ENCODE data around the gene EFCAB12. TPM values are rescaled to one million over a fixed set of nuclear protein-coding genes. Genes with fewer than 3 reads are reported as not detected.
"Not testable (repeated sequence)": the region's sequence is repeated elsewhere in the genome, so short reads cannot be mapped to it uniquely, and the experiment has no call there.

Gene EFCAB12
- polyA plus RNA-seq, 6 donors from 2014 or later = 0.12 to 0.36 TPM; not detected in 4

- ATAC-seq (ENCODE audit: low read depth in 2 of 2); H3K36me3 Mint-ChIP-seq: not testable (repeated sequence)
Observed at GRCh38 chr3:129413238-129413637, 15.2 kb downstream of the EFCAB12 start.

GRCh38 chr3:129412542-129413198 lies 15.8 kb downstream of the EFCAB12 start:
- Mint-ChIP-seq H3K27ac (peak overlapping the region in 1 of 6 donors; percentile 88), H3K4me1 (peaks cover 0 to 12% (median 9%) of the 10 kb centered on the region in 3 donors), H3K27me3 (peaks cover 0 to 8% (median 5%) of the 10 kb centered on the region in 3 donors), H3K9me3 (no peaks in the 10 kb centered on the region), H3K4me3 (no peak overlapping the region), H3K36me3 (peaks cover 0 to 7% of the 10 kb centered on the region in 2 donors)
- no peak for ATAC-seq (ENCODE audit: low read depth in 2 of 2)
- no peak for DNase-seq

More at GRCh38 chr3:129413238-129413637, 15.2 kb downstream of the EFCAB12 start:
- H3K9me3 Mint-ChIP-seq, H3K4me3 Mint-ChIP-seq, DNase-seq, H3K27me3 Mint-ChIP-seq: not testable (repeated sequence)
- Mint-ChIP-seq H3K27ac (peak overlapping the region in 1 of 6 donors; percentile 88), H3K4me1 (peaks cover 0 to 12% (median 9%) of the 10 kb centered on the region in 3 donors)

GRCh38 chr3:129410971-129411370 lies 17.5 kb downstream of the EFCAB12 start:
- Mint-ChIP-seq H3K36me3 (peaks cover 0 to 7% of the 10 kb centered on the region in 2 donors), H3K4me3 (no peak overlapping the region), H3K4me1 (peaks cover 0 to 12% (median 9%) of the 10 kb centered on the region in 3 donors), H3K9me3 (no peaks in the 10 kb centered on the region), H3K27me3 (peaks cover 0 to 8% (median 5%) of the 10 kb centered on the region in 3 donors), H3K27ac (peak overlapping the region in 2 of 6 donors; percentile 47 to 82)
- DNase-seq (no peak), ATAC-seq (ENCODE audit: low read depth in 2 of 2) (no peak)

- H3K27me3 Mint-ChIP-seq = peaks cover 0 to 8% (median 5%) of the 10 kb centered on the region in 3 donors
- no peaks in the 10 kb centered on the region for H3K9me3 Mint-ChIP-seq
- H3K27ac Mint-ChIP-seq = peak overlapping the region in 1 of 6 donors; percentile 66
- peaks cover 0 to 7% of the 10 kb centered on the region in 2 donors for H3K36me3 Mint-ChIP-seq
- DNase-seq (no peak), ATAC-seq (ENCODE audit: low read depth in 2 of 2) (no peak)
- no peak overlapping the region for H3K4me3 Mint-ChIP-seq
- peaks cover 0 to 9% (median 6%) of the 10 kb centered on the region in 3 donors for H3K4me1 Mint-ChIP-seq
Observed at GRCh38 chr3:129409541-129409940, 18.9 kb downstream of the EFCAB12 start.

- H3K4me1 Mint-ChIP-seq = peaks cover 4 to 22% (median 10%) of the 10 kb centered on the region in 3 donors
- ATAC-seq (ENCODE audit: low read depth in 2 of 2) (no peak), DNase-seq (no peak)
- H3K4me3 Mint-ChIP-seq = no peak overlapping the region
- H3K27me3 Mint-ChIP-seq = no peaks in the 10 kb centered on the region
- H3K27ac Mint-ChIP-seq = no peak overlapping the region
- no peaks in the 10 kb centered on the region for H3K9me3 Mint-ChIP-seq
- no peaks in the 10 kb centered on the region for H3K36me3 Mint-ChIP-seq
Observed at GRCh38 chr3:129404610-129405009, 23.8 kb downstream of the EFCAB12 start.

GRCh38 chr3:129404130-129404529 lies 24.3 kb downstream of the EFCAB12 start:
- no peaks in the 10 kb centered on the region for H3K9me3 Mint-ChIP-seq
- no peak for ATAC-seq (ENCODE audit: low read depth in 2 of 2)
- H3K27me3 Mint-ChIP-seq = no peaks in the 10 kb centered on the region
- no peak overlapping the region for H3K4me3 Mint-ChIP-seq
- H3K4me1 Mint-ChIP-seq = peaks cover 4 to 24% (median 6%) of the 10 kb centered on the region in 3 donors
- DNase-seq = no peak
- H3K27ac Mint-ChIP-seq = peak overlapping the region in 1 of 6 donors; percentile 53
- H3K36me3 Mint-ChIP-seq = no peaks in the 10 kb centered on the region

GRCh38 chr3:129403450-129403849 lies 25.0 kb downstream of the EFCAB12 start:
- ATAC-seq (ENCODE audit: low read depth in 2 of 2) = no peak

GRCh38 chr3:129402616-129403015 lies 25.8 kb downstream of the EFCAB12 start:
- no peak for DNase-seq

More at GRCh38 chr3:129403450-129403849, 25.0 kb downstream of the EFCAB12 start:
- H3K9me3 Mint-ChIP-seq = no peaks in the 10 kb centered on the region
- no peak overlapping the region for H3K27ac Mint-ChIP-seq
- no peak for DNase-seq
- H3K27me3 Mint-ChIP-seq = no peaks in the 10 kb centered on the region
- H3K36me3 Mint-ChIP-seq = no peaks in the 10 kb centered on the region
- peaks cover 8 to 22% (median 9%) of the 10 kb centered on the region in 3 donors for H3K4me1 Mint-ChIP-seq
- no peak overlapping the region for H3K4me3 Mint-ChIP-seq

GRCh38 chr3:129402210-129402609 lies 26.2 kb downstream of the EFCAB12 start:
- no peaks in the 10 kb centered on the region for H3K27me3 Mint-ChIP-seq
- ATAC-seq (ENCODE audit: low read depth in 2 of 2) = no peak
- peaks cover 19 to 34% (median 21%) of the 10 kb centered on the region in 3 donors for H3K4me1 Mint-ChIP-seq
- DNase-seq = no peak
- no peak overlapping the region for H3K4me3 Mint-ChIP-seq
- no peaks in the 10 kb centered on the region for H3K36me3 Mint-ChIP-seq
- no peaks in the 10 kb centered on the region for H3K9me3 Mint-ChIP-seq
- peak overlapping the region in 2 of 6 donors; percentile 42 to 56 for H3K27ac Mint-ChIP-seq

More at GRCh38 chr3:129402616-129403015, 25.8 kb downstream of the EFCAB12 start:
- Mint-ChIP-seq H3K9me3 (no peaks in the 10 kb centered on the region), H3K27ac (peak overlapping the region in 2 of 6 donors; percentile 42 to 56), H3K36me3 (no peaks in the 10 kb centered on the region), H3K4me3 (peak overlapping the region in 1 of 8 donors; percentile 2), H3K27me3 (no peaks in the 10 kb centered on the region), H3K4me1 (peaks cover 15 to 30% (median 17%) of the 10 kb centered on the region in 3 donors)
- no peak for ATAC-seq (ENCODE audit: low read depth in 2 of 2)

GRCh38 chr3:129399895-129400357 lies 28.5 kb downstream of the EFCAB12 start:
- H3K9me3 Mint-ChIP-seq = no peaks in the 10 kb centered on the region
- peak overlapping the region; percentile 98 to 100 (median 98) for H3K27ac Mint-ChIP-seq
- ATAC-seq (ENCODE audit: low read depth in 2 of 2) (no peak), DNase-seq (no peak)
- H3K27me3 Mint-ChIP-seq = no peaks in the 10 kb centered on the region
- H3K4me1 Mint-ChIP-seq = peaks cover 29 to 53% (median 39%) of the 10 kb centered on the region in 3 donors
- H3K4me3 Mint-ChIP-seq = peak overlapping the region; percentile 95 to 100 (median 99)
- H3K36me3 Mint-ChIP-seq = no peaks in the 10 kb centered on the region

GRCh38 chr3:129399145-129399894 lies 29.1 kb downstream of the EFCAB12 start:
- Mint-ChIP-seq H3K27me3 (no peaks in the 10 kb centered on the region), H3K9me3 (no peaks in the 10 kb centered on the region), H3K36me3 (no peaks in the 10 kb centered on the region), H3K4me3 (peak overlapping the region; percentile 95 to 100 (median 99)), H3K4me1 (peaks cover 32 to 58% (median 45%) of the 10 kb centered on the region in 3 donors), H3K27ac (peak overlapping the region; percentile 98 to 100 (median 98))
- ATAC-seq (ENCODE audit: low read depth in 2 of 2) = peak; percentile 85 to 90
- DNase-seq = peak; percentile 85

GRCh38 chr3:129398803-129399144 lies 29.7 kb downstream of the EFCAB12 start:
- Mint-ChIP-seq H3K27me3 (no peaks in the 10 kb centered on the region), H3K4me3 (peak overlapping the region; percentile 95 to 100 (median 99)), H3K27ac (peak overlapping the region; percentile 97 to 99 (median 98)), H3K9me3 (no peaks in the 10 kb centered on the region), H3K4me1 (peaks cover 36 to 58% (median 45%) of the 10 kb centered on the region in 3 donors), H3K36me3 (no peaks in the 10 kb centered on the region)
- DNase-seq (no peak), ATAC-seq (ENCODE audit: low read depth in 2 of 2) (peak; percentile 11 to 39)

GRCh38 chr3:129393760-129394564 lies 34.5 kb downstream of the EFCAB12 start:
- H3K9me3 Mint-ChIP-seq; H3K4me3 Mint-ChIP-seq; ATAC-seq (ENCODE audit: low read depth in 2 of 2); H3K27me3 Mint-ChIP-seq; DNase-seq: not testable (repeated sequence)
- H3K27ac Mint-ChIP-seq = peak overlapping the region in 2 of 6 donors; percentile 75 to 92
- H3K36me3 Mint-ChIP-seq = peaks cover 0 to 12% of the 10 kb centered on the region in 2 donors
- peaks cover 34 to 41% (median 41%) of the 10 kb centered on the region in 3 donors for H3K4me1 Mint-ChIP-seq

All from naive B cell (primary cell).